G401.6 (cell line): ENCODE measurements around the gene PAGR1.
"Not testable (repeated sequence)": the region's sequence is repeated elsewhere in the genome, so short reads cannot be mapped to it uniquely, and the experiment has no call there.

Experiments
- FAIRE-seq: peaks from 2 replicates; lab custom pipeline; 2012; peaks lifted over from hg19 to GRCh38; lab: Jason Lieb, UNC

Gene PAGR1

DNA sequence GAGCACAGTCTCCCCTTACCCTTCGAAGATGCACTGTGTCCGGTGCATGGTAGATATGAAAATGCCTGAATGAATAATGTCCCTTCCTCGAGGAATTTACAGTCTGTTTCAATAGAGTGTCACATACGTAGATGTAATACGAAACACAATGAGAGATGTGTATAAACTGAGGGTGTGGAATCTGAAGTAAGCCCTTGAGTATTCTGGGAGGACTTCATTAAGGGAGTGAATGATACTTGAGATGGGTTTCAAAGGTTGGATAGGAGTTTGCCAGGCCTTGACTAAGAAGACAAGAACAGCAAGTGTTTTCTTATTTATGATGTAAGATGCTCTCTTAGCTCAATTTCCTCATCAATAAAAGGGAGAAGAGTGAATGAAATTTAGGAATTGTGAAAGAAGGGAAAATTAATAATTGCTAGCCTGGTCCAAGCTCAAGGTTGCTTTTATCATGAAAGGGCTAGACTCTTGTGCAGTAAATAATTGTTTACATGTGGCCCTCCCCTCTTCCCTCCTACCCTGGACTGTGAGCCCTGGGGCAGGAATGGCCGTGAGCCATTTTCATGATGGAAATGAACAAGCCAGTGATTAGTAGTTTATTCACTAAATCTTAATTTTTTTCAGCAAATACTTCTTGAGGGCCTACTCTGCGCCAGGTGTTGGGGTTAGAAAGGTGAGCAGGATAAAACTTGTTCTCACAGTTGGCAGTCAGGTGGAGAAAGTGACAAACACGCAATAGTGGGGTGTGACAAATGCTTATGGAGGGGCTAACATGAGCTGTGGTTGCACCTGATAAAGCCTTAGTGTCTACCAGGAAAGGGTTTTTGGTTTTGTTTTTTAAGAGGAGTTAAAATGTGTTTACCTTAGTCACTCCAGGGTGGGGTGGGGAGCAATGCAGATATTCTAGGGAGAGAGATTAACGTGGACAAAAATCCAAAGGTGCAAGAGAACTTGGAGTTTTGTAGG lies 23.8 kb upstream of the PAGR1 start:
- no peak for FAIRE-seq

DNA sequence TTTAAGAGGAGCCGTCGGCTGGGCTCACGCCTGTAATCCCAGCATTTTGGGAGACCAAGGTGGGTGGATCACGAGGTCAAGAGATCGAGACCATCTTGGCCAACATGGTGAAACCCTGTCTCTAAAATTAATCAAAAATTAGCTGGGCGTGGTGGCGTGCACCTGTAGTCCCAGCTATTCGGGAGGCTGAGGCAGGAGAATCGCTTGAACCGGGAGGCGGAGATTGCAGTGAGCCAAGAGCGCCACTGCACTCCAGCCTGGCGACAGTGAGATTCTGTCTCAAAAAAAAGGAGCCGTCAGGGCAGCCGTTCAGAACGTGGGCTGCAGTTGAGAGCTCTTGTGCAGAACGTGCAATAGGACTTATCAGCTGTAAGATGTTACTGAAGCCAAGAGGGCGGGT lies 22.8 kb upstream of the PAGR1 start:
- FAIRE-seq: not testable (repeated sequence)

DNA sequence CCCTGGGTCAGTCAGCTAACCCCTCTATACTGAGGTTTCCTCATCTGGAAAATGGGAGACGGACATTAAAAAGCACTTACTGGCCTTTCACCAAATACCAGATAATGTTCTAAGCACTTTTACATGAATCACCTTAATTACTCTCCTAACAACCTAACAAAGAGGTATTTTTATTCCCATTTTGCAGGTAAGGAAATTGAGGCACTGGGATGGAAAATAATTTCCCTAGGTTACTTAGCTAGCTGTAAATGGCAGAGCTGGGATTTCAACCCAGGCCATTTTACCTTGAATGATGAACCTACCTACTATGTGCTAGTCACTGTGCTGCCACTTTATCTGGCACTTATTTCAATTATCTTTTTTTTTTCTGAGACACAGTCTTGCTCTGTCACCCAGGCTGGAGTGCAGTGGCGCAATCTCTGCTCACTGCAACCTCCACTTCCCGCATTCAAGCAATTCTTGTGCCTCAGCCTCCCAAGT lies 21.7 kb upstream of the PAGR1 start:
- FAIRE-seq: no peak

DNA sequence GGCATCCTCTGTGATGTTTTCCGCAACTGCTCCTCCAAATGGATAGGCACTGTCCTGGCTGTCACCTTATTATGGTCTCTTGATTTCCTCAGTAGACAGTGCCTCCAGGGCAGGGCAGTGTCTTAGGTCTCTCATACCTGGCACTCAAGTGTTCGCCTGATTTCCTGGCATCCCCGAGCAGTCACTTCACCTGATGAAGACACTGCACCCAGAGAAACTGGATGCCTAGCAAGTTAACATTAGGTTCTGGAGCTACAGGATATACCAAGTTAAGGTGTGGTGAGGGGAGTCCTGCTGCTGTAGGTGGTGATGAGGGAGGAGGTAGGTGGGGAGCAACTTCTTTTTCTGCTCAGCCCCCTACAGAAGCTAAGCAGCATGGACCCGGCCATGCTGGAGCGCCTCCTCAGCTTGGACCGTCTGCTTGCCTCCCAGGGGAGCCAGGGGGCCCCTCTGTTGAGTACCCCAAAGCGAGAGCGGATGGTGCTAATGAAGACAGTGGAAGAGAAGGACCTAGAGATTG lies 13.5 kb upstream of the PAGR1 start:
- FAIRE-seq: no peak

DNA sequence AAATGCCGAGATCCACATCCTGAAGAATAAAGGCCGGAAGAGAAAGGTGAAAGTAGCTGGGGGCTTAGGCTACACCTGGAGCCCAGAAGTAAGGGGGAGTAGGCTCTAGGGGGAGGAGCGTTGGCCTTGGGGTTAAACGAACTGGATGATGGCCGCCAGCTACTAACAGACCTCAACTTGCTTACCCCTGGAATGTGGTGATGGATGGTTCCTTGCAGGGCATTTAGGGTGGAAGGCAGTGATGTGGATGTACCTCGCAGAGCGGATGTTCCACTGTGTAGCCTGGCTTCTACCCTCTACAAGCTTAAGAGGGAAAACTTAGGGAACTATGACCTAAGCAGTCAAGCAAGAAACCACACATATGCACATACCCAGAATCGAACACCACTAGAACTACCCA lies 11.9 kb upstream of the PAGR1 start:
- no peak for FAIRE-seq

DNA sequence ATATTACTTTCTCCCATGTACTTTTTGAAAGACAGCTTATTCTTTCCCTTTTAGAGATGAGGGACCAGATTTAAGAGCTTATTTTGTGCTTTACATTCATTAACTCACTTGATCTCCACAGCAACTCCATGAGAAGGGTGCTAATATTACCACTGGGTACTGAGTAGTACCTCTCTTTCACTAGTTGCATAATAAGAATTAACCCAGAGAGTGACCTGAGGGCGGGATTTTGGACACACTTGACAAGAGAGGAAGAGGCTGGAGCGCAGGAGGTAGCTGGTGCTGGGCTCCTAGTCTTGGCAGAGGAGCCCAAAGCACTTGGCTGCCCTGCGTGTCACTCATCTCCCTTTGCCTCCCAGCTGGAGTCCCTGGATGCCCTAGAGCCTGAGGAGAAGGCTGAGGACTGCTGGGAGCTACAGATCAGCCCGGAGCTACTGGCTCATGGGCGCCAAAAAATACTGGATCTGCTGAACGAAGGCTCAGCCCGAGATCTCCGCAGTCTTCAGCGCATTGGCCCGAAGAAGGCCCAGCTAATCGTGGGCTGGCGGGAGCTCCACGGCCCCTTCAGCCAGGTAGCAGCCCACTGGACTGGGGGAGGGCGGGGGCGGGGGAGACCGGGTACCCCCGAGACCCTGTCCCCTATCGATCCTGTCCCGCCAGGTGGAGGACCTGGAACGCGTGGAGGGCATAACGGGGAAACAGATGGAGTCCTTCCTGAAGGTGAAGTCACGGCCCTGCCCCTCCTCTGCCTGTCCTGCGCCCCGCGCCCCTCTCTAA lies 11.3 kb upstream of the PAGR1 start:
- FAIRE-seq: no peak

DNA sequence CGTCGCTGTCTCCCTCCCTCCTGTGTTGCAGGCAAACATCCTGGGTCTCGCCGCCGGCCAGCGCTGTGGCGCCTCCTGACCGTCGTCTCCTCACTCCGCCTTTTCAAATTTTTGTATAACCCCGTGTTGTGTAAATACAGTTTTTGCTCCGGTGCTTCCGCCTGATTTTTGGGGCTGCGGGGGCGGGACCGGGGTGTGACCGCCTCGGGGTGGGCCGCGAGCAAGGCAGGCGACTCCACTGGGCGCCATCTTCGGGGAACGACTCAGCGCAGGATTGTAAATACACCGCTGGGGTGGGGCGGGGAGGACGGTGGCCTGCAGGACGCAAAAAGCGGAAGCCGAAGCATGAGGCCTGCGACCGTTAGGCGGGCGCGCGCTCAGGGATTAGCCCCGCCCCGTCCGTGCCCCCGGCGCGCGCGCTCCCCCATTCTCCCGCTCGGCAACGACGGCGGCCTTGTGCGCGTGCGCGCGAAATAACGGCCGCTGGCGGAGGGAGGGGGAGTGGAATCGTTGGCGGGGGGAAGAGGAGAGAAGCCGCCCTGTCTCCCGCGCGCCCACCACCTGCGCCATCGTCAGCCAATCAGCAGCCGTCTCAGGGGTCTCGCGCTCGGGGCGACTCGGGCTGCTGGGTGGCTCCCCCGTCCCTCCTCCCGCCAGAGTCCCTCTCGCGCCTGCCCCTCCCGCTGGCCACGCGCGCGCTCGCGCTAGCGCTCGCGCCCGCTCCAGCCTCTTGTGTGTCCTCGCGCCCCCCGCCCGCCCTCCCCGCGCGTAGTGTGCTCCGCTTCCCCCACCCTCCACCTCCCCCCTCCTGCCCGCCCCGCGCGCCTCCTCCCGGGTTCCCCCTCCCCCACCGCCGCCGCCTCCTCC lies 10.5 kb upstream of the PAGR1 start:
- FAIRE-seq: peak; percentile 87

DNA sequence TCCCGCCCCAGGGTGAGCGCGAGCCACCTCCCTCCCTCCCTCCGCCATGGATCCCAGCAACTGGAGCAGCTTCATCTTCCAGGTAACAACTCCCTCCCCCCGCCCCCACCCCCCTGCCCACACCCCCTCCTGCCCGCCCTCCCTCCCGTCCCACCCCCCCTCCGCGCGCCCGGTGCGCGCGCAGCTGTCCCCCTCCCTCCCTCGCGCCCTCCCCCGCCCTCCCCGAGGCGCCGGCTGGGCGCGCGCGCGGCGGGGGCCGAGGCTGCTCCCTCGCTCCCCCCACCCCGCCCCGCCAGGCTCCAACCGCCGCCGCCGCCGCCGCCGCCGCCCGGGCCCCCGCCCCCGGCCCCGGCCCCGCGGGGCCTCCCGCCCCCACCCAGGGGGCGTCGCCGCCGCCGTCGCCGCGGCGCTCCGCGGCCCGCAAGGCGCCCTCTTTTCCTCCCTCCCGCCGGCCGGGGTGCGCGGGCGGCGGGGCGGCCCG lies 9.8 kb upstream of the PAGR1 start, which contains the start of gene MAZ:
MAZ (plus strand) TSS at position 431 of the 481 bp plus-strand sequence. CDS start 173 bp downstream, outside the sequence.
- no peak for FAIRE-seq

DNA sequence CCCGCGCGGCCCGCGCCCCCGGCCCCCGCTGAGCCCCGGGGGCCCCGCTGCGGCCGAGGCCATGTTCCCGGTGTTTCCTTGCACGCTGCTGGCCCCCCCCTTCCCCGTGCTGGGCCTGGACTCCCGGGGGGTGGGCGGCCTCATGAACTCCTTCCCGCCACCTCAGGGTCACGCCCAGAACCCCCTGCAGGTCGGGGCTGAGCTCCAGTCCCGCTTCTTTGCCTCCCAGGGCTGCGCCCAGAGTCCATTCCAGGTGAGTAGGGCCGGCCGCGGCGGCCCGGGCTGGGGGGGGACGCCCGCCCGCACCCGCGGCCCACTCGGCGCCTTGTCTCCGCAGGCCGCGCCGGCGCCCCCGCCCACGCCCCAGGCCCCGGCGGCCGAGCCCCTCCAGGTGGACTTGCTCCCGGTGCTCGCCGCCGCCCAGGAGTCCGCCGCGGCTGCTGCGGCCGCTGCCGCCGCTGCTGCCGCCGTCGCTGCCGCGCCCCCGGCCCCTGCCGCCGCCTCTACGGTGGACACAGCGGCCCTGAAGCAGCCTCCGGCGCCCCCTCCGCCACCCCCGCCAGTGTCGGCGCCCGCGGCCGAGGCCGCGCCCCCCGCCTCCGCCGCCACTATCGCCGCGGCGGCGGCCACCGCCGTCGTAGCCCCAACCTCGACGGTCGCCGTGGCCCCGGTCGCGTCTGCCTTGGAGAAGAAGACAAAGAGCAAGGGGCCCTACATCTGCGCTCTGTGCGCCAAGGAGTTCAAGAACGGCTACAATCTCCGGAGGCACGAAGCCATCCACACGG lies 9.1 kb upstream of the PAGR1 start:
- FAIRE-seq: no peak

DNA sequence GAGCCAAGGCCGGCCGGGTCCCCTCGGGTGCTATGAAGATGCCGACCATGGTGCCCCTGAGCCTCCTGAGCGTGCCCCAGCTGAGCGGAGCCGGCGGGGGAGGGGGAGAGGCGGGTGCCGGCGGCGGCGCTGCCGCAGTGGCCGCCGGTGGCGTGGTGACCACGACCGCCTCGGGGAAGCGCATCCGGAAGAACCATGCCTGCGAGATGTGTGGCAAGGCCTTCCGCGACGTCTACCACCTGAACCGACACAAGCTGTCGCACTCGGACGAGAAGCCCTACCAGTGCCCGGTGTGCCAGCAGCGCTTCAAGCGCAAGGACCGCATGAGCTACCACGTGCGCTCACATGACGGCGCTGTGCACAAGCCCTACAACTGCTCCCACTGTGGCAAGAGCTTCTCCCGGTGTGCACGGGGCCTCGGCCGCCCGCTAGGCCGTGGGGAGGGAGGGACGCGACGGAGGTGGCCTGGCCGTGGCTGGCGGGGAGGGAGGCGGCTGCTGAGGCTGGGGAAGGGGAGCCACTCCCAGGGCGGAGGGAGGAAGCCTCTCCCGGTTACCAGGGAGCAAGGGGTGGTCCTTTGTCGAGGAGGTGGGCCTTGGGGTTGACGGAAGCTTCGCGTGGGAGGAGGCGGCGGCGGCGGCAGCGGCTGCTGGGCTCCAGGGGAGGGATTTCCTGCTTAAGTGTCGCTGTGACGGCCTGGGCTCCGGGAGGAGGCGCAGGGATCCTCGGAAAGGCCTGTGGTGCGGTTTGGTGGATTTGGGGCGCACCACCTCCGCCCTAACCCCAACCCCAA lies 8.3 kb upstream of the PAGR1 start:
- peak; percentile 94 for FAIRE-seq

DNA sequence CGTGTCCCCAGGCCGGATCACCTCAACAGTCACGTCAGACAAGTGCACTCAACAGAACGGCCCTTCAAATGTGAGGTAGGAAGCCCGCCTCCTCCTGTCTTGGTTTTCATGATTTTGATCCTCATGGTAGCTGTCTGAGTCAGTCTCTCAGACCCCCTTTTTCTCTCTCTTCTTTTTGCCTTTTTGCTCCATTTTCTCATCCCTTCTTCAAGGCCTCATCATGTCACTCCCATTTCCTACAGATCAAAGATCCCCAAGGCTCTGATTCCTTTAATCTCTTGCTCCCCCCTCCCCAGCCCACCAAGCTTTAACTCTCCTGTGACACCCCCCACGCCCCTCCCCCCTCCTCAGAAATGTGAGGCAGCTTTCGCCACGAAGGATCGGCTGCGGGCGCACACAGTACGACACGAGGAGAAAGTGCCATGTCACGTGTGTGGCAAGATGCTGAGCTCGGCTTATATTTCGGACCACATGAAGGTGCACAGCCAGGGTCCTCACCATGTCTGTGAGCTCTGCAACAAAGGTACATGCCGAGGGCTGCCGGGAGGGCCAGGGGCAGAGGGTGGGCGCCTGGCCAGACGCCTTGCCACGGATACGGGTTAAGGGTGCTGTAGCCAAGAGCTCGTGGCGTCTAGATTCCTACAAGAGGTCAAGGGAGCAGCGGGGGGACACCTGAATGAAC lies 7.6 kb upstream of the PAGR1 start:
- FAIRE-seq: no peak

DNA sequence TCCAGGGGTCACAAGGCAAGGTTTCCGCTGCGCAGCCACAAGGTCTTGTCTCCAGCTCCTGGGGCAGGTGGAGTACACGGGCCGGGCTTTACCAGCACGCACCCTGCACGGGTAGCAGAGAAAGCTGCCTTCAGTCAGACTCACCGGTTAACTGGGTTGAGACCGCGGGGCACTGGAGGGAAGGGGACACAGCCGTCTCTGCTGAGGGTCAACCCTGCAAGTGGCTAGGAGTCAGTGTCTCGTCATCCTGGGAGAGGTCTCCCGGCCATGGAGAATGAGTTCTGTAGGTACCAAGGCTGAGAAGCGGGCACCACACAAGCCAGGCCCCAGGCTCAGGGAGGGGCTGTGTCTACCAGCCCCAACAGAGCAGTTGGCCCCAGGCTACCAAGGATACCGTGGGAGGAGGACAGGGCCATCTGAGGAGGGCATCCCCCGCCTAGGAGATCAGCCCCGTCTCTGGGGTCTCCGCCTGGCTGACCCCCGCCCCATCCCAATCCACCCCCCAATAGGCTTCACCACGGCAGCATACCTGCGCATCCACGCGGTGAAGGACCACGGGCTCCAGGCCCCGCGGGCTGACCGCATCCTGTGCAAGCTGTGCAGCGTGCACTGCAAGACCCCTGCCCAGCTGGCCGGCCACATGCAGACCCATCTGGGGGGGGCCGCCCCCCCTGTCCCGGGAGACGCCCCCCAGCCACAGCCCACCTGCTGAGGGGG lies 6.8 kb upstream of the PAGR1 start:
- FAIRE-seq: no peak

DNA sequence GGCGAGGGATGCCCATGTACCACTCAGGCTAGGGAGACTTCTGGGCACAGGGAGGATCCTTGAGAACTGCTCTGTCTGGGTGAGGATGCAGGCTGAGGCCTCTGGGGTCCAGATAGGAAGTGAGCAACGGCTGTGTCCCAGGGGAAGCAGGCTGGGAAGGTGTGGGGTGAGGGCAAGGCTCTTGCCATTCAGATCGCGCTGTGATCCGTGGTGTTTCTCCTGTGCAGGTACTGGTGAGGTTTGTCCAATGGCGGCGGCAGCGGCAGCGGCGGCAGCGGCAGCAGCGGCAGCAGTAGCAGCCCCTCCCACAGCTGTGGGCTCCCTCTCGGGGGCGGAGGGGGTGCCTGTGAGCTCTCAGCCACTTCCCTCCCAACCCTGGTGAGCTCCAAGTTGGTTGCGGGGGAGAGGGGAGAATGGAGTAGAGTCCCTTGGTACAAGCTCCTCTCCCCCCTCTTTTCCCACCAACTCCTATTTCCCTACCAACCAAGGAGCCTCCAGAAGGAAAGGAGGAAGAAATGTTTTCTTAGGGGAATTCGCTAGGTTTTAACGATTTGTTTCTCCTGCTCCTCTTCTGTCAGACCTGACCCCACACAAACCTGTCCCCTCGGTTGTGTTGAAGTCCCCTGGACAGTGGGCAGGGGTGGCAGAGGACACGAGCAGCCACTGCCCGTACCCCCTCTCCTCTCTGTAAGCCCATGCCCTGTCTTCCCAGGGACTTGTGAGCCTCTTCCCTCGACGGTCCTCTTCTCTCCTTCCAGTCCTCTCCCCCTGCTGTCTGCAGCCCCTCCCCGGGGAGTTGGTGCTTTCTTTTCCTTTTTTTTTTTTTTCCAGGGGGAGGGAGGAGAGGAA lies 5.9 kb upstream of the PAGR1 start:
- FAIRE-seq: peak; percentile 69

DNA sequence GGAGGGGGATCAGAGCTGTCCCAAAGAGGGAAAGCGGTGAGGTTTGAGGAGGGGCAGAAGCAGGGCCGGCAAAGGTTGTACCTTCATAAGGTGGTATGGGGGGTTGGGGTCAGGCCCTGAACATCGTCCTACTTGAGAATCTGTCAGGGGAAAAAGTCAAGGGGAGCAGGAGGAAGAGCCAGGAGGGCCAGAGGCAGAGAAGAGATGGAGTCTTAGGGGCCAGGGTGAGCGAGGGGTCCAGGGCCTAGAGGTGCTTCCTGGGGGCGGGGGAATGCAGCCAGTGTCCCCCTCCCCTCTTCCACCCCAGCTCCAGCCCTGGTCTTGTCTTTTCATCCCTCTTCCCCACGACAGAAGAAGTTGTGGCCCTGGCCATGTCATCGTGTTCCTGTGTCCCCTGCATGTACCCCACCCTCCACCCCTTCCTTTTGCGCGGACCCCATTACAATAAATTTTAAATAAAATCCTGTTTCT lies 5.2 kb upstream of the PAGR1 start:
- FAIRE-seq: no peak

DNA sequence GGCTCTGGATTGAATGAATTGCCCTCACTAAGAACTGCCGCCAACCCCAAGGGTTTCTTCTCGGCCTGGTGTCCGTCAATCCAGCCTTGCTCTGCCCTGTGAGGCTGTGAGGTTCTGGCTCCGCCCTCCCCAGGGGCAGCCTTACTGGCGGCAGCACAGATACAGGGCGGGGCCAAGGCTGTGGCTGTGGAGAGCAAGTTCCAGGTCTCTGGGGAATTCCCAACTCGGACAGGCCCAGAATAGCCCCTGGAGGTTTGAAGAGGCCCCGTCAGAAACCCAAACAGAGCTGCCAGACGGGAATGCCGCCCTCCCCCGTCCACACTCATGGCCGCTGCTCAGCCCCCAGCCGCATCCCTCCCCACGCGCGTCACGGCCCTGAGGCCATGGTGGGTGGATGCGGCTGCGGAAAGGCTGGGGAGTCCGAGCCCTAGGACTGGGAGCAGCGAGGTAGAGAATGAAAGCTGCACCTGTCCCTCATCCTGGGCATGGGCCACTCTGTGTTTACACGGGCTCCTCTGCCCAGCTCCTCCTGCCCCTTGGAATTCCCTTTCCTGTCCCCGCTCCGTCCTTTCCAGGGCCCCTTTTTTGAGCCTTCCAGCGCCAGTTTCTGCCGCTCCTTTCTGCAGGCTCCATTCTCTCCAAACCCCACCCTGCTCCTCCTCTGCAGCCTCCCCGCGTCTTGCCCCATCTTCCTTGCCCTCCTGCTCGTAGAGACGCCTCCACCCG lies 4.6 kb upstream of the PAGR1 start:
- FAIRE-seq: peak; percentile 100

DNA sequence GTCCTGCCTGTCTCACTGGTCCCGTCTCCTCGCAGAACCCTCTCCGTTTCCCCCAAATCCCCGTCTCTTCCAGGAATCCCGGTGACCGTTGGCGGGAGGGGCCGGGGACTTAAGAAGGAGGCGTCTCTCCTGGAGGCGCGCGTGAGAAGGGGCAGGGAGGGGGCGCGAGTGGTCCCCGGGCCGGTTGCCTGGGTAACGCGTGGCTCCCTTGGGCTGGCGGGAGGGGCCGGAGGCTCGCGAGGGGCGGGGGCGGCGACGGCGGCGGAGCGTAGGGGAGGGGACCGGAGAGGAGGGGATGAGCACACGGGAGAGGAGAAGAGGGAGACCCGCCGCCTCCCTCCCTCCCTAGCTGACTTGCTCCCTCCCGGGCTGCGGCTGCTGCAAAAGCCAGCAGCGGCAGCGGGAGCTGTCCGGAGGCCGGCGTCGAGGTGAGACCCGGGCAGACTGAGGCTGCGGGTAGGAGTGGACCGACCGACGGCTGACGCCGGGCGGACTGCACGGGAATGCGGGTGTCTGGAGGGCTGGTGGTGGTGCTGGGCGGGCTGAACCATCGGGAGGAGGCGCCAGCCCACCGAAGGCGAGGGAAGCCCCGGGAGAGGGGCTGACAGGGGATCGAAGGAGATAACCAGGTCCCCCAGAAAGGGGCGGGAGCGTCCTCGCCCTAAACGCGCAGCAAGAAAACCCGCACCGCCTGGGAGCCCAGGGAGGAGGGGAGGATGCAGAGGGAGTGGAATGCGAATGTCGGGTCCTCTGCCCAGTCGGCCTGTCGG lies 3.9 kb upstream of the PAGR1 start, which contains the start of gene PRRT2:
PRRT2 (plus strand) TSS at position 298 of the 770 bp plus-strand sequence. CDS start 862 bp downstream, outside the sequence.
- FAIRE-seq: no peak
